HG02588 (cell line): Measurements from ENCODE around the gene SGCB.

Experiments
- ATAC-seq: cut with Tn5 transposase; IDR thresholded peaks from one replicate; pipeline ENCODE4 v1.9.1; 2021; ENCODE audit warnings: mild to moderate bottlenecking, moderate library complexity; ENCODE audit not compliant: unreplicated experiment

SGCB gene

DNA sequence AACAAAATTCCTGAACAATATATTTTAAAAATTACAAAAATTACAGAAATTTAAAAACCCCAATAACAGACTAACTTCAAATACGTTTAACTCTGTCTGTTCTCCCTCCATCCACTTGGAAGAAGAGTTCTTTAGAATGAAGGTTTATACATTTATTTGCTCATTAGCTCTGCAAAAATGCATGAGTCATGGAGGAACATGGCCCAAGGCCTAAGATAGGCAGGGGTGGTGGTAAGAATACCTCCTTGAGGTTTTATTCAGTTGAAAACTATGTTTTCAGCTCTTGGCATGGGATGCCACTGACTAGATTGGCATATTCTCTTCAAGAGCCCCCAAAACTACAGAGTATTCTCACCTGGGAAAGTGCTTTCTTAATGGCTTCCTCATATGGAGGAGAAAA lies 9.1 kb downstream of the SGCB start:
- ATAC-seq, result no peak

GRCh38 chr4:52019936-52020657 lies 18.0 kb downstream of the SGCB start, which contains the start of gene LRRC66:
Gene LRRC66 (minus strand): TSS chr4:52020363. CDS start chr4:52017613, 2,750 bp downstream.
- ATAC-seq, result no peak

DNA sequence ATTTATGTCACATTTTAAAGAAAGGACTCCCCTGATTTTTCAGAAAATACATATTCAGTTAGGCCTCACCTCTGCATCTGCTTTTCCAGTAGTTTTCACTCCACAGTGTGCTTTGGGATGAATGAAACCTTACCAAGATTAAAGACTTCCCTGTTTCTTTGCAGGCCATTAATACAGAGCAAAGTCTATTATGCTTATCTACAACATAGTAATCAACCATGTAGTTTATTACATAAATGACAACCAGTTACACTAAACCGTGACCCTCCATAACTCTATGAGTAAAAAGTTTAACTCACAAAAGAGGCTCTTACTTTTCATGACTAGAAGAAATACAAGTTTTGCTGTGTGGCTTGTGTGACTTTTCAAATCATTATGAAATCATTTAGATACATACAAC lies 20.3 kb downstream of the SGCB start:
- ATAC-seq, result no peak

GRCh38 chr4:52016981-52017380 lies 21.1 kb downstream of the SGCB start:
- ATAC-seq, result no peak

GRCh38 chr4:52015366-52015765 lies 22.7 kb downstream of the SGCB start:
- no peak for ATAC-seq

GRCh38 chr4:52014903-52015302 lies 23.2 kb downstream of the SGCB start:
- ATAC-seq, result no peak

- ATAC-seq, result no peak
Observed at GRCh38 chr4:52012651-52013050, 25.4 kb downstream of the SGCB start.

GRCh38 chr4:52010986-52011385 lies 27.1 kb downstream of the SGCB start:
- no peak for ATAC-seq

GRCh38 chr4:52006887-52007286 lies 31.2 kb downstream of the SGCB start:
- no peak for ATAC-seq

- no peak for ATAC-seq
Observed at GRCh38 chr4:52005604-52006273, 32.4 kb downstream of the SGCB start.

GRCh38 chr4:52004414-52004813 lies 33.7 kb downstream of the SGCB start:
- ATAC-seq, result no peak

DNA sequence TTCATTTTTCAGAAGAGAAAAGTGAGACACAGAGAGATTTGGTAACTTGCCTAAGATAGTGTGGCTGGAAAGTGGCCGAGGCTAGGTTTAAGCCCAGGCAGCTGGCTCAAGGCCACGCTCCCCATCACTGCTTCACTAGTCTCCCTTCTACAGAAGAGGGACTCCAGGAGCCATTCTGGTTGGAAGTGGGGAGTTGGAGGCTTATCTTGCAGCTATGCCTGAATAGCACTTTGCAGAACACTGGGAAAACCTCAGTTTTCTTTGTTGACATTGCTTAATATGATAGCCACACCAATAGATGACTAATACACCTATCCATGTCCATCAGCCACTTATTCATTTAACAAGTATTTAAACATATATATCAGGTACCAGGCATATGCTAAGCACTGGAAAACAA lies 36.5 kb downstream of the SGCB start:
- no peak for ATAC-seq

DNA sequence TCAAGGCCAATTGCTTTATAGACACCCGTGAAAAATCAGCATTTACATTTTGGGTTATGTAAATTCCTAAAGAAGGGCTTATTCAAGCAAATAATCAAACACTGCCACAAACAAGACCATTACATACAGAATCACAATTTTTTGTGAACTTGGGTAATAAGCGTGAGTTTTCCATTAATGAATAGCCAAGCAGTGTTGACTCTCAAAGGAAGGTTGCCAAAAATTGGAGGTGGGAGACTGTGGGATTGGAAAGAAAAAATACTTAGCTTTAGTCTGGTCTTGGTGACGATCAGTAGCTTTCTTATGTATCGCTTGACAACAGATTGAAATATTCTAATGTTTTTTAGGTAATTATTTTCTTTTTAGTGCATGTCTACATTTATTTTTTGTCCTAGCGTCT lies 38.8 kb downstream of the SGCB start:
- ATAC-seq, result no peak

- ATAC-seq, result no peak
Observed at GRCh38 chr4:51998837-51999236, 39.3 kb downstream of the SGCB start.

DNA sequence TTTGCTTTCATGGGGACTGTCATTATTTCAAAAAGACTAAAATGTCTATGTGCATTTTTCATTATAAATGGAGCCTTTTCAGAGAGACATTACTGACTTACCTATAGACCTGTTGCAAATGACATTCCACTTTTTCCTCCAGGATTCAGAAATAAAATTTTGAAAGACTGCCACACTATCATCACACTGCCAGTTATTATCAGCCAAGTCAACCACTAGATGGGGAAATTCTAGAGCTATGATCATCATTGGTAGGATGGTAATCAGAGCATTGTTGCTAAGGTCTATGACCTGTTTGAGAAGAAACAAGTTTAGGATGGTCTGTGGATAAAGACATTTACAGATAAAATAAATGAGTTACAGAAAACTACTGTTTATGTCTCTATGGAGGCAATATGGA lies 40.5 kb downstream of the SGCB start:
- no peak for ATAC-seq

DNA sequence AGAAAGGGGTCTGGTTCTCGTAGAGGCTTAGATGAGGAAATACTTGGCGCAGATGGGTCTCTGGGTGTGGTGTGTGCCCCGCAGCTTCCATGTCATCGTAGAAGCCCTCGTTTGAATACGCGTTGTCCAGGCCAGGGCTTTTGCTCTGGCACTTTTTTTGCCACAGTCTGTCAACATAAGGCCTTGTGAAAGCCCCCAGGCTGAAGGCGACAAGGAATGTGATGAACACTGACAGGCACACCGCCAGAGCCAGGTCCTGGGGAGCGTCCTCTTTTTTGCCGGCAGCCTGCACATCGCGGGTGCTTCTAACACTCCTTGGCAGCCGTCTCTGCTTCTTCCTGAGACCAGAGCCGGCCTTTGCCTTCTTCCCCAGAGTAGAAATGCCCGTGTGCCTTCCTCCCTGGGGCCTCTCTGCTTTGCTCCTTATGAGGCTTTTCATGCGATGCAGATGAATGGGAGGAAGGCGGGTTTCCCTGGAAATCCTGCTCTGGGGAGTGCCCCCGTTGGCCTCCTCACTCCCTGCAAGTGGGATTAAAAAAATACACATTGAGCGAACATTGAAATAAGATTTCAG lies 42.4 kb downstream of the SGCB start:
- ATAC-seq, result no peak
